GM12891 (cell line): Measurements from ENCODE around the gene TCAIM.
"Not testable (repeated sequence)": the region's sequence is repeated elsewhere in the genome, so short reads cannot be mapped to it uniquely, and the experiment has no call there.

Experiments used
- POLR2A ChIP-seq: IDR thresholded peaks from 2 replicates; pipeline ENCODE4 v1.6.1; 2011; ENCODE audit warnings: low read depth, low read length, control low read depth
- POLR2AphosphoS5 ChIP-seq: IDR thresholded peaks from 2 replicates; pipeline ENCODE4 v1.6.1; 2011; ENCODE audit warnings: low read depth, low read length, control low read depth
- POU2F2 ChIP-seq: IDR thresholded peaks from 2 replicates; pipeline ENCODE4 v1.6.1; 2011; ENCODE audit warnings: low read depth, mild to moderate bottlenecking, control low read depth, low read length, moderate library complexity
- TAF1 ChIP-seq: IDR thresholded peaks from 2 replicates; pipeline ENCODE4 v1.6.1; 2011; ENCODE audit warnings: low read depth, low read length, control low read depth

GRCh38 chr3:44346590-44346989 lies 8.0 kb downstream of the TCAIM start:
- TF ChIP-seq TAF1, POLR2AphosphoS5, POLR2A, POU2F2: not testable (repeated sequence)
